ENCODE results near the gene TSPAN18. TPM values are rescaled to one million over a fixed set of nuclear protein-coding genes. Genes with fewer than 3 reads are reported as not detected.

Gene TSPAN18
- total RNA-seq, 1 experiment from 2014 or later = 21.3 TPM

GRCh38 chr11:44767421-44767820, 40.7 kb downstream of the TSPAN18 start:
- DNase-seq (ENCODE audit: low read depth, low spot score) (no peak), ATAC-seq (no peak)
- intact Hi-C loops (cut with micrococcal nuclease; ENCODE audit: unreplicated experiment) = no loop called here
- in situ Hi-C loops (cut with HindIII; ENCODE audit: low pct_unique_long_range_greater_than_20kb, low sequenced_read_pairs) = no loop called here
- Histone ChIP-seq H3K4me1 (ENCODE audit: control insufficient read depth, insufficient read depth, low read length) (peaks cover 17% of the 10 kb centered on the region), H3K27me3 (ENCODE audit: control insufficient read depth, insufficient read depth, low read length) (no peaks in the 10 kb centered on the region), H3K9me3 (ENCODE audit: control insufficient read depth, insufficient read depth, low read depth, low read length) (no peaks in the 10 kb centered on the region; the same call in 1 of the 2 replicates), H3K27ac (ENCODE audit: low read length) (peak overlapping the region; percentile 71; the same call in 1 of the 2 replicates), H3K4me3 (ENCODE audit: low read depth in 2 of 2, low read length in 2 of 2) (no peak overlapping the region), H3K36me3 (ENCODE audit: control insufficient read depth, insufficient read depth, low read length) (no peaks in the 10 kb centered on the region)
- no TSS peak for BruUV-seq (replicated peaks)
- ChIA-PET POLR2A (no interaction called here), CTCF (no interaction called here)
- TF ChIP-seq SIN3A (IDR thresholded peaks at IDR 0.05; ENCODE audit: borderline replicate concordance, insufficient read depth, low read depth, low read length) (no peak), CTCF (IDR thresholded peaks at IDR 0.05) (no peak), POLR2AphosphoS5 (IDR thresholded peaks at IDR 0.05; ENCODE audit: low read depth, low read length) (no peak), REST (IDR thresholded peaks at IDR 0.05; ENCODE audit: insufficient read depth in 1 of 2, low read depth in 2 of 2, low read length in 1 of 2) (no peak), TCF7L2 (IDR thresholded peaks at IDR 0.05; ENCODE audit: low read depth, low read length) (no peak)

GRCh38 chr11:44770401-44770800, 43.6 kb downstream of the TSPAN18 start:
- in situ Hi-C loops (cut with HindIII; ENCODE audit: low pct_unique_long_range_greater_than_20kb, low sequenced_read_pairs) (no loop called here), intact Hi-C loops (cut with micrococcal nuclease; ENCODE audit: unreplicated experiment) (no loop called here)
- DNase-seq (ENCODE audit: low read depth, low spot score) (no peak), ATAC-seq (no peak)
- no peak overlapping the region for H3K27ac ChIP-seq (ENCODE audit: low read length)
- ChIA-PET CTCF (no interaction called here), POLR2A (no interaction called here)
- TF ChIP-seq SIN3A (IDR thresholded peaks at IDR 0.05; ENCODE audit: borderline replicate concordance, insufficient read depth, low read depth, low read length) (no peak), TCF7L2 (IDR thresholded peaks at IDR 0.05; ENCODE audit: low read depth, low read length) (no peak), REST (IDR thresholded peaks at IDR 0.05; ENCODE audit: insufficient read depth in 1 of 2, low read depth in 2 of 2, low read length in 1 of 2) (no peak), POLR2AphosphoS5 (IDR thresholded peaks at IDR 0.05; ENCODE audit: low read depth, low read length) (no peak), CTCF (IDR thresholded peaks at IDR 0.05) (no peak)
- no peaks in the 10 kb centered on the region for H3K36me3 ChIP-seq (ENCODE audit: control insufficient read depth, insufficient read depth, low read length)
- H3K9me3 ChIP-seq (ENCODE audit: control insufficient read depth, insufficient read depth, low read depth, low read length) = no peaks in the 10 kb centered on the region; the same call in 1 of the 2 replicates
- peaks cover 24% of the 10 kb centered on the region for H3K4me1 ChIP-seq (ENCODE audit: control insufficient read depth, insufficient read depth, low read length)
- BruUV-seq (replicated peaks) = no TSS peak
- H3K27me3 ChIP-seq (ENCODE audit: control insufficient read depth, insufficient read depth, low read length) = no peaks in the 10 kb centered on the region
- H3K4me3 ChIP-seq (ENCODE audit: low read depth in 2 of 2, low read length in 2 of 2) = no peak overlapping the region

All from Panc1 (cell line).